Activated effector memory CD4-positive, alpha-beta T cell treated with Interleukin-2 at 50 U/mL for 16 hours (primary cell): Measurements from ENCODE around the gene COL4A1.

Experiments
- DNase-seq: peaks from one replicate; pipeline ENCODE4 v3.0.0-alpha.2; 2020

The COL4A1 gene

DNA sequence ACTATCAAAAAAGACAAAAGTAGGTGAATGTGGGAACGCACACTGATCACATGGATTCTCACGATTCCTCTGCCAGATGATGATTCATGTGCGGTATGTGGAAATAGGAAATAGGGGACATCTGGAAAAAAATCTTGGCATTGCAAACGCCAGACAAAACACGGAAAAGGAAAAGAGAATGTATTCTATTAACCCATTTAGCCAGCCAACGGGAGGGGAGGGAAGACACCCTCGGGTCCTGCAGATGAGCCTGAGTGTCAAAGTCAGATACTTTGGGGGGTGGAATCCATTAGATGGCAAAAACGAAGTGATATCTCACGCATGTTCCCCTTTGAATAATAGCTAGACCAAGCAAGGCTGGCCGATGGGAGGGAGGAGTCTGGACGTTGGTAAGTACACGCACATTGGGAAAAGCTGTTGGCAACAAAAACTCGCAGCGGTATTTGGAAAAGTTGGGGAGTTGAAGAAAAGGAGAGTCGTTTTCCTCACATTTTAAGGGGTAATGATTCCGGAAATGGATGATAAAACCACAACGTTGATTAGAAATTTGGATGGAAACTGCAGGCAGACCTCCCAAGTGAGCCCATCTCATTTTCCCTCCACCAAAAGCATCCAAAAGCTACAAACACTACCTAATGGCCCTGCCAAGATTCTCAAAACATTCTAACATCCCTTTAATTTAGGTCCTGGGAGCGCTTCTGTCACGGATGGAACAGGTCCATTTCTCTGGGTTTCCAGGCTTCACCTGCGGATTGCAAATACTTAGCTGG, 73.6 kb downstream of the COL4A1 start:
- DNase-seq, result no peak

DNA sequence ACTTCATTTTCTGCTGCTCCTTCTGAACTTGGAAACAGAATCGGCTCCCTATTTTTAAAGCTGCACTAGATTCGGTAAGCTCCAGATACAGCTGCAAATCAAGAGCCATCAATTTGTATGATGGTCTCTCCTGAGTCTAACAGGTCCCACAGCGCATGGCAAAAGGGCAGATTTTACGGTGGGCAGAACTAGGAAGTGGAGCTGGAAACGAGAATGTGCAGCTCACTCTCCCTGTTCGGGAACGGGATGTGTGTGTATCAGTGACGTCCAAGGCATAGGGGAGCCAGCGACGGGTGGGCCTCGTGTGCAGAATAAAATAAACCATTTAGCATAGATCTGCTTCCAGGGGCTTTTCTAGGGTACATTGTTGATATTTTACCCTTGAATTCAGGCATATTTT, 74.2 kb downstream of the COL4A1 start:
- DNase-seq, result no peak

DNA sequence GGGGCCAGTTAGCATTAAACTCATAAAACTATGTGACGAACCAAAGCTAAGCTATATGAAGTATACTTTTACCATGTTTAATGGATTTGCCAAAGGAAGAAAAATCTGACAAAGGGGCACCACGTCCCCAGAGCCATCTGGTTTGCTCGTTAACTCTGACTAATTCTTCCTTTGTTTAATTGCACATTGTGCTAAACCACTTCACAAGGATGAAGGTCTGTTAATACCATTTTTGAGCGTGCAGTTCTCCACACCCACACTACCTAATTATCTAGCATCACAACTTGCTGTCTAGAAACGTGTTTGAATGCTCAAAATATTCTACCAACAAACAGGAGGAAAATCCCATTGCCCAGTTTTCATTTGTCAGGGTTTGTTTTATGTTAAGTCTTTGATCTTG, 74.8 kb downstream of the COL4A1 start:
- no peak for DNase-seq

DNA sequence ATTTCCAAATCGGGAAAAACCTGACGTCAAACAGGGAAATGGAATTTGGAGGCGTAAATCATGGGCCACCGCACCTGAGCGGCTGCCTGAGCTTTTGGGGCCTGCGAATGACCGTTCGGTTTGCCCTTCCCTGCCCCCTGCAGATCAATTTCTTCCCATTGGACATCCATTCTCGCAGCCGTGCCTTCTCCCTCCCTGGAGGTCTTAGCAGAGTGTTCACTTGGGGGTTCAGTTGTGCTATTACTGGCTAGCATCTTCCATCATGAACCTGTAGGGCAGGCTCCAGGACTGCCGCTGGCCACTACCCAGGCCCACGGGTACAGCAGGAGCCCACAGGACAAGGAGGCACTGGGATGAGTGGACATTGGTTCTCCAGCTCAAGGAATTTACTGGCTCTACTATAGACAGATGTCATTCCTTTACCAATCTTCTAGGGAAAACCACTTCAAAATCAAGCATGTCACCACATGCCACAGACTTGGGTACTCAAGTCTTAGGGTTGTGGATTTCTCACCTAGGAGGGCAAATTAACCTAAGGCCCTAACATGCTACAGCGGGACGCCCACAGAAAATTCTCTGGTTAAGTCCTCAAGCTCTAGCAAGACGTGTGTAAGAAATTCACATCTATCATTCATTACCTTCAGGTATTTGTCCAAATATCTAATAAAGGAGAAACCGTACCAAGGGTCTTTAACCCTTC, 75.5 kb downstream of the COL4A1 start:
- DNase-seq, result no peak

DNA sequence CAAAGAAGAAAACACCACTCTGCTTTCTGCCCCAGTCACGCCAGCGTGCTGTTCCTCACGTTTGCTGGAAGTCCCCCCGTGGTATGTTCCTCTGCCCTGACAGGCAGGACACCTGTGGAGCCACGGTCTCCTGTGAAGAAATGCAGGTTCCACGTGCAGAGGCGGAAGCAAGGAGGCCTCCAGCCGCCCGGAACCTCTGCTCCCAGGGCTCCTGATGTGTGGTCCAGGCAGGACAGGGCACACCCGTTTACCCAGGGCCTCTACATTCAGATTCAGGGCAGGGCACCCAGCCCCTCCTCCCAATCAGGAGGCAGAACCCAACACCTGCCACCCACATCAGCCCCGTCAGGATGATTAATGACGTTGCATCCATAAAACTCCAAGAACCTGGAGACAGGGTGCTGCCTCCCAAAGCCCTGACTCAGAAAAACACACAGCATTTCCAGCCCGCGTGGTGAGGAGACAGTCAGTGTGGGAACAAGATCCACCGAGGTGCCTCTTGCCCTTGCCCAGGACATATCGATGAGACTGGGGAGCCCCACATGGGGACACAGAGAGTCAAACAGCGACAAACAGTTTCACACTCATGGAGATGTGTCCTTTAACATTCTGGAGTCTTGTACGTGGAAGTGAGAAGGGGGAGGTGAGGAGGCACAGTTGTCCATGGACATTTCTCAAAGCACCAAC, 76.2 kb downstream of the COL4A1 start:
- DNase-seq, result no peak

DNA sequence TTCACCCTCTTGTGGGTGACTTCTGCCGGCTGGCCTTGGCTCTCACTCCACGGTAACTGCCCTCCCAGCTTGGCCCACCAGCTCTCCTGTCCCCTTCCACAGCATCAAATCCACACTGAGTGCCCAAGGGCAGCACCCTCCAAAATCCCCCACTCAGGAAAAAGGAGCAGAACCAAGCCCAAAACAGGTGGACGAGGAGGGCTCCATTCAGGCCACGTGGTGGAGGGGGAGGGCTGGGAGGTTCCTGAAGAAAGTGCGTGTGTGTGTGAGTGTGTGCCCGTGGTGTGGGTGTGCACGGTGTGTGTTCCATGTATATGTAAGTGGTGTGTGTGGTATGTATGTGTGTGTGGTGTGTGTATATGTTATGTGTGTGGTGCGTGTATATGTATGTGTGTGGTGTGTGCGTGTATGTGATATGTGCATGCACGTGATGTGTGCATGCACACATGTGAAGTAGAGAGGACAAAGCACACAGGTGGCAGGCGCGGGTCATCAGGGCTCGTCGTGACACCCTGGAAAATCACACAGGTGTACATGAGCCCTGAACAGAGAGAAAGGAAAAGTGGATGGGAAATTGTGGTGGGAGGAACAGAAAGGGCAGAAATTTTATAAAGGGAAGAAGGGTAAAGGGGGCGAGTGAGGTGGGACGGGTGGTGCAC, 76.9 kb downstream of the COL4A1 start:
- no peak for DNase-seq

DNA sequence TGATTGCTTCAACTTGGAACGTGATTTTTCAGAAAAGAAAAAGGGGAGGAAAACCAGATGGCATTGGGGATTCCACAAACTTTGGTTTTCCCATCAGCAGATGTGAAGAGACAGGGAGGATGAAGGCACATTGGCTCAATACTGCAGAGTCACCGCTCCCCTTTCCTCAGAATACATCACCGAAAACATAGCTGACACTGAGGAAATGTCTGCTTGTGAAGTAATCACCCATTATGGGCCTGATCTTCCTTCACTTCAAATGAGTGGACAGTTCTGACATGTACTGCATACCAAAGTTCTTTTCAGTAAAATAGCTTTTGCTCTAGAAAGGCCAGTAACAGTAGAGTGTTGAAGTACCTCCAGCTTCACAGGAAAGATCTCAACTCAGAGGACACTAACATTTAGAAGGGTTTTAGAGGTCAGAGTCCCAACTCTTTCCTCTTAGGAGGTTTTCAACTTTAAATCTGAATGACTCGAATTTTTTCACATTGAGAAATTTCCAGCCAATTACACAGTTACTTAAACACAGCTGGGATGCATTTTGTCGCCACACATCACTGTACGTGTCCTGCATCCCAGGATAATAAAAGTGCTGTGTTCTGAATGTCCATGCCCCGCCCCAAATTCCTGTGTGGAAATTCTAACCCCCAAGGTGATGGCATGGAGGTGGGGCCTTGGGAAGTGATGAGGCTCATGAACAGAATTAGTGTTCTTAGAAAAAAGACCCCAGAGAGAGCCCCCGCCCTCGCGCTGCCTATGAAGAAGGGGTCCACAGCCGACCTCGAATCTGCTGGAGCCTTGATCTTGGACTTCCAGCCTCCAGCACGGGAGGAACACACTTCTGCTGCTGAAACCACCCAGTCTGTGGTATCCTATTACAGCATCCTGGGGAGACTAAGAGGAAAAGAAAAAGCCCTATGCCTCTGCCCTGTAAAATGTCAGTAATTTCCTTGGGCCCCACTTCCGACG, 77.7 kb downstream of the COL4A1 start:
- DNase-seq, result no peak

DNA sequence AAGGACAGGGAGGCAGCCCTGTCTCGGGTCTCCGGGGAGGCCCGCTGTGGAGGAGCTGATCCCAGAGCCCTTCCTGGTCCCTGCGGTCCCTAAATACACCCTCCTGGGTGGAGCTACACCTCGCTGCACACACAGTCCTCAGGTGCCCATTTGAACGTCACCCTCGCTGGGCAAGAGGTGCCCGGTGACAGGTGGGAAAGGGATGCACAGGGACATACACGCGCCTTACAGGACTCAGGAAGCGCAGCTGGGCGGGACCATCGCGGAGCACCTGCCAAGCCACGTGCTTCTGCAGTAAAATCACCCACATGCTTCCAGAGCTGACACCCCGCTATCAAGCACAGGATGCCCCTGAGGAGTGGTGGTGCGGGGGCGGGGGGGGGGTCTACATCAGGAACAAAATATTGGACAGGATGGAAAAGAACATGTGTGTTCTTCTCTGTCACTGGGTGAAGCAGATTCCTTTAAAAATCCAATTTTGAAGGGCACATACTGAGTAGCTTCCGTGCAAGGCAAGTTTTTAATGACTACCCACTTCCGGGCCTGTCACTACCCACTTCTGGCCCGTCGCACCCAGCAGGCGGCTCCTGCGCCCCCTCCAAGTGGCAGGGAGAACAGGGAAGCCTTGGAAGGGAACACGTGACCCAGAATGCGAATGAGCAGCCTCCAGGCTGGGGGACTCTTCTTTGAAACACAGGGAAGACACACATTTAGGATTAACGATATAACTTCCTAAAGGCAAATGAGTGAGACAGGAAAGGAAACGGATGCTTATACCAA, 78.9 kb downstream of the COL4A1 start:
- no peak for DNase-seq

DNA sequence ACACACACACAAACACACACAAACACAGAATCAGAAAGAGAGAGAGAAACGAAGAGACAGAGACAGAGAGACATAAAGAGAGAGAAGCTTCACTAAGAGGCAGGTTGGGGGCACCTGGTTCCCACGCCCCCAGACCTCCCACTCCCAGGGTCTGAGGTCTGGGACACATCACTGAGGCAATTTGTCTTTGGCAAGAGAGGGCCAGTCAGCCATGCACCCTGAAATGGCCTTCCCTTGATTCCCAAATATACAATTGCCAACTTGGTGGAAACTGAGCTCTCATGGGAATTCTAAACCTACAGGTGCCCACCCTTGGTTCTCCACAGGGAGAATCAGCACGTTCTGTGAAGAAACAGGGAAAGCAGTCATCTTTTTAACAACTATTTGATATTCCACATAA, 79.5 kb downstream of the COL4A1 start:
- no peak for DNase-seq

DNA sequence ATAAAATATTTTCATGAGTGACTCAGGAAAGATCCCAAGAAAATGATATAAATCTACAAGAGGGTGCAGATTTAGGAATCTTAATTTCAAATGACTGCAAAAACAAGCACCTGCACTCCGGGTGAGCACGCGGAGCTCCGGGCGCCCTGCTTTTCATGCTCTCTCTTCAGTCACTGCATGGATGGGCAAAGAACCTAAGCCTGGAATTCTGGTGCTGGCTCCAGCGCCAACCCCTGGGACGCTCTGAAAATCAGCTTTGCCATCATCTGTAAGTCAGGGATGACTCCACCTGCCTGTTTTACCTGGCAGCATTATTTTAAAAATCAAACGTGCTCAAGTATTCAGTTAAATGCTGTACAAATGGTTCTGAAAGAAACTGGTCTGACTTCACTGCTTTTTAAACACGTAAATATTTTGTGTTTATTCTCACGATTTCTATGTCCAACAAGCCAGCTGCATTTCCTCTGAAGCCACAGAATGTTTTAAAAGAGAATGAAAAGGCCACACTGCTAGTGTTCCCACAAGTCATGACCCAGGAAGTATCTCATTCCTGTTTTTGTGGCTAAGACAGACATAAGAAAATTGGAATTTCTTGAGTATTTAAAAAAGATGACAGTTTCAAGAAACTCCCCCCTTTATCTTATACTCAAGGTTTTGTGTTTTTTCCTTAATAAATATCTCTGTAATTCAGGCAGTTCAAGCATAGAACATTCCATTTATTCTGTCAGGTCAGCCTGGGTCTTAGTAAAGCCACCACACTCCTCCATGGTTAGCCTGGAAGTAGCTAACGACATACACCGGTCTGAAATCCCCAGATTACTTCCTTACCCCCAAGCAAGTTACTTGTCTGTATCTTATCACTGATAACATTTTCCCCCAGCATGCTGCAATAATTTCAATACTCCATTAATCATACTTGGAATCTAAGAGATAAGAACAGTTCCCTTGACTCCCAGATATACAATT, 81.1 kb downstream of the COL4A1 start:
- DNase-seq, result no peak

DNA sequence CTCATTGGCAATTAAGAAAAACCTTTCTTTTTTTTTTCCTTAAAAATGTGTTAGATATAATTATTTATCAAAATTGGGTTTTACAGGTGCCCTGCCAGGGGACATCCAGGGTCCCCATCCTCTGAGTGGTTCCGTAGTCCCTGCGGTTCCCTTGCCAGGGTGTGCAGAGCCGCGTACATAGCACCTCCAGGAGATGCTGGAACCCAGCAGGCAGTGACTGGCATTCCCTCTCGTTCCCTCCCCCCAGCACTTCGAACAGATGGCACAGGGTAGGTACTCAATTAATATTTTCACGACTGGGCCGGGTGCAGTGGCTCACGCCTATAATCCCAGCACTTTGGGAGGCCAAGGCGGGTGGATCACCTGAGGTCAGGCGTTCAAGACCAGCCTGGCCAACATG, 82.0 kb downstream of the COL4A1 start:
- no peak for DNase-seq

DNA sequence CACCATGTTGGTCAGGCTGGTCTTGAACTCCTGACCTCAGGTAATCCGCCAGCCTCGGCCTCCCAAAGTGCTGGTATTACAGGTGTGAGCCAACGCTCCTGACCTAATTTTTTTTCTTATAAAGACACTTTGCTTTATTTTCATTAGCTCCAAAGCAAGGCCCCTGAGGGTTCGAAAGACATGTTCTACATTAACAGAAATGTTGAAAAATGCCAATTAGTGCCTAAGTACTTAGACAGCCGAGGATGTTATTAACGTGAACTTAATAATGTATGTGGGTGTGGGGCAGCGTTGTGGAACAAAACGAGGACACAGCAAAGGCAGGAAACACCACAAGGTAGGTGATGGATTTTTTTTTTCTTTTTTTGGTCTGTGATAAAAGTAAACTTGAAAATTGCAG, 82.4 kb downstream of the COL4A1 start:
- no peak for DNase-seq

DNA sequence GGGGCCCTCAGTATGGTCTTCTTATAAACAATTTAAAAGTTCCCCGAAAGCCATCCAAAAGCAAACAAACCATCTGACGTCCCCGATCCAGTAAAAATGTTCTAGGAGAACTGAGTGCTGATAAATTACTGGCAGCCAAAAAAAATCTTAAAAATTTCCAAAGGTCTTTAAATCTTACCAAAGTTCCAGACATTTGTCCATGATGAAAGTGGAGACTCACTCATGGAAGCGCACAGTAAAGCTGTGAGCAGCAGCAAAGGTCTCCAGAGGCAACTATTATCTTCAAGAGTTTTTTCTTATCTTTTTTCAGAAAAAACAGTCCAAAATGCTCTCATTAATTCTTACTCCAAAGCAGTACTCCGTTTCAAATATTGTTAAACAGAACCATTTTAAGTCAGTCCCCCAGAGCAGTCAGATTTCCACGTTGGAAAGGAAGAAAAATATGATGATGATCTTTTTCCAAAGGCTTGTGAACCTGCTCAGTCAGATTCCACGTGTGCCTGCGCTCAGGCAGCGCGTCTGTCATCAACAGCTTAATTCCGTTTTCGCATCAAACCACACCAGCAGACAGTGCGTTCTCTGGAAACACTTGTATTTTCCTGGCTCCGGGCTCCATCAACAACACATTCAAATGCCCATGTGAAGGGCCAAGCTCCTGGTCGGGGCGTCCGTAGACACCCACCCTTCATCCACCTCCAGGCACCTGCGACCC, 85.4 kb downstream of the COL4A1 start:
- no peak for DNase-seq

DNA sequence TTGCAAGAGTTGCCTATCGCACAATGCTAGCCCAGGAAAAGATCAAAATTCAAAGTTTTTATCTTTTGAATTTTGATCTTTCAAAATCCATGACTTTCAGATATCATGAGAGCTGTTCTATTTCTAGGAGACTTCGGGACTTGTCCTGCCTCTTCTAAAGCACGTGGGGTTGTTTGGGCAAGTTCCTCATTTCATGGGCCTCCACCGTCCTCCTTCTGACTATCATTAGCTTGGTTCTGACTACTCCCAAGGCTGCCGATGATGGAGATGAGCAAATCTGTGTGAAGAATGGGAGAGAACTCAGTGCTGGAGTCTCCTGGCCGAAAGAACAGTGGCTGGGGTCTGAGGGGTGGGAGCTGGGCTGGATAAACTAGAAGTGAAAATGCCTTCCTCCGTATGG, 86.5 kb downstream of the COL4A1 start:
- DNase-seq, result no peak

DNA sequence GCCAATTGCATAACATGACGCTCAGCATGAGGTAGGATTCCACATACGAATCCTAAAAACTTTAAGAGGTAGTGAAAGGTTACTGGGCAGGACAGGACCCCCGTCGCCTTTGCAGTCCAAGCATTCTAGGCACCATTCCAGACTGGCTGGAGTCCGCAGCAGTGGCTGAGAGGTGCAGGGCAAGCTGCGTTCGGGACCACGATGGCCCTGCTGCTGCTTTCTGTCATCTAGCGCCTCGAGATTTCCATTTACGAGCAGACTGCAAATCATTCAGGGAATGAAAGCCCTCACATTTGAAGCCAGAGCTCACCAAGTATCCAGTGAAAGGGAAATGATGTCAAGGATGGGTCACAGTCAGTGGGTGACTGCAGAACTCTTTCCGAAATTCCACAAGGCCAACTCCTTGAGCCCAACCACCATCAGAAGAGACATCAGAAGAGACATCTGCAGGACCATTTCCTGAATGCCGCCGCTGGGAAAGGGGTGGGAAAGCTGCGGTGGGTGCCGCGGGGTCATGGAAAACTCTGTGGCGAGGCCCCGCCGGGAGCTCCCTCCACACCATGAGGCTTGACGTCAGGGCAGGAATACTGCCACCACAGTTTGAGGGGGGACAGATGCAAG, 88.3 kb downstream of the COL4A1 start:
- DNase-seq, result no peak

DNA sequence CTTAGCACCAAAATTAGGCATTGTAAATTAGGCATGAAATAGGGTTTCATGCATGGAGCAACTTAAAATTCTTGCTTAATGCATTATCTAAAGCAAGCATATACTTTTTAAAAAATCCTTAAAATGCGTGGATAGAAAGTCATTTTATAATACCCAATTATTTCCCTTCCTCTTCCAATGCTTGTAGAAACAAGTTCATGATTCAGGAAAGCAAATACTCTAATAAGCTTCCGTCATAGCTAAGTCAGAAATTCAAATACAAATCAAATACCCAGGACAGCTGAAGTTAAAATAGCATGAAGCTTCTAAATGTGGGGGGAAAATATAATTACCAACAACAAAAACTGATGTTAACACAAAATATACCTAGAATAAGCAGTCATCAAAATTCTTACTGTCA, 89.1 kb downstream of the COL4A1 start:
- no peak for DNase-seq

DNA sequence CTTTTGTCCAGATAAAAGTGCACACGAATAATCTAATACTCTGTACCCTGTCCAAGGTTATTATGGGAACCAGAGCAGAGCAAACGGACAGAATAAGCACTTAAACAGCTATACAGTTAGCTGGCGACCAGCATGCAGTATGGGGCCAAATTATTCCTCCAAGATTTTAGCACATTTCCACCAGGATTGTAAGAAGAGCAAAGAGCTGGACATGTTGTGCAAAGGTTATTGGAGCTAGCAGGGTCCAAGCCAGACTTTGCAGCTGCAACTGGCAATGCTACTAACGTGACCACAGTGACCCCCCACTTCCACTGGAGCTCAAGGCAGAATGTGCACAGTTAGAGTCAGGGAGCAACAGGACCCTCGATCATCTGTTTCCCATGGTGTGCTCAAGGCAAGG, 89.9 kb downstream of the COL4A1 start:
- DNase-seq, result no peak

DNA sequence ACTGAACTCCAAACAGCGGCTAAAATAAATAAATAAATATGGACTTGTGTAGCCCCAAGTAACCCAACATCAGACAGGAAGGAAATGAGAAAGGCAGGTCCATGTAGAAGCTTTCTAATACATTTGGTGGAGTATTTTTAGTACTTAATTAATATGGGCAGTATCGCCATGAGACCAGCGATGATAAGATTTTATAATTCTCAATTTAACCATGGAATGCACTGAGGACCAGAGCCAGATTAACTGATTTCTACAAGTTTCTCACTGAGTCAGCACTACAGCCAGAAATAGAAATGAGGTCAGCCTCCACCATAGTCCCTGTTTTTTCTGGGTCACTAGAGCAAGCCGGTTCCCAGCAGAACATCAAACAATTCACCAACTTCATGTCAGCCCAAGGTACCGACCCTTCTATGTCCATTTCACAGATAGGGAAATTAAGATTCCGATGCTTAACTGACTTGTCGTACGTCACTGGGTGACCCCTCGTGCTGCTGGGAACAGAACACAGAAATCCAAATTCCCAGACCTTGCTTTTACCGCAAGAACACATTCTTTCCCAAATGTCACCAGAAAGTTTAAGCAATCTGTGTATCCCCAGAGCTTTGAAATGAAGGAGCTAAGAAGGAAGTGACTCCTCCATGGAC, 90.4 kb downstream of the COL4A1 start:
- DNase-seq, result no peak

DNA sequence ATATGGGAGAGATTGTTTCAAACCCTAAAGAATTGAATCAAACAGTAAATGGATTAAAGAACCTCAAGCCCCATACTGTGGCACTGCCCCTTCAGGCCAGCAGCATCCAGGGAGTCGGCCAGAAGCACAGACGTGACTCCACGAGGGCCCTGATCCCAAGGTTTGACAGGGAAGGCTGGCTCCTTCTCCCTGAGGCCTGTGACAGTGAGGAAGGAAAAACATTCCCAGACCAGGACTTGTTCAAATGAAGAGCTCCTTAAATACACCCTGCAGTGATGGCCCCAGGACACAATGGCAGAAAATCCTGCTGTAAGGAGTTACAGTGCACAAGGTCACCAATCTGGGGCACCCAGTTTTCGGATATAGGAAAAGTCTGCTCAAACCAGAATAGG, 91.0 kb downstream of the COL4A1 start:
- no peak for DNase-seq
